GM21381 (cell line): ENCODE data around the gene SCFD2.
"Not testable (repeated sequence)": the region's sequence is repeated elsewhere in the genome, so short reads cannot be mapped to it uniquely, and the experiment has no call there.

ENCODE experiments used
- ATAC-seq: cut with Tn5 transposase; IDR thresholded peaks from one replicate; pipeline ENCODE4 v1.9.1; 2021; ENCODE audit warnings: mild to moderate bottlenecking, moderate library complexity; ENCODE audit not compliant: unreplicated experiment

The SCFD2 gene

DNA sequence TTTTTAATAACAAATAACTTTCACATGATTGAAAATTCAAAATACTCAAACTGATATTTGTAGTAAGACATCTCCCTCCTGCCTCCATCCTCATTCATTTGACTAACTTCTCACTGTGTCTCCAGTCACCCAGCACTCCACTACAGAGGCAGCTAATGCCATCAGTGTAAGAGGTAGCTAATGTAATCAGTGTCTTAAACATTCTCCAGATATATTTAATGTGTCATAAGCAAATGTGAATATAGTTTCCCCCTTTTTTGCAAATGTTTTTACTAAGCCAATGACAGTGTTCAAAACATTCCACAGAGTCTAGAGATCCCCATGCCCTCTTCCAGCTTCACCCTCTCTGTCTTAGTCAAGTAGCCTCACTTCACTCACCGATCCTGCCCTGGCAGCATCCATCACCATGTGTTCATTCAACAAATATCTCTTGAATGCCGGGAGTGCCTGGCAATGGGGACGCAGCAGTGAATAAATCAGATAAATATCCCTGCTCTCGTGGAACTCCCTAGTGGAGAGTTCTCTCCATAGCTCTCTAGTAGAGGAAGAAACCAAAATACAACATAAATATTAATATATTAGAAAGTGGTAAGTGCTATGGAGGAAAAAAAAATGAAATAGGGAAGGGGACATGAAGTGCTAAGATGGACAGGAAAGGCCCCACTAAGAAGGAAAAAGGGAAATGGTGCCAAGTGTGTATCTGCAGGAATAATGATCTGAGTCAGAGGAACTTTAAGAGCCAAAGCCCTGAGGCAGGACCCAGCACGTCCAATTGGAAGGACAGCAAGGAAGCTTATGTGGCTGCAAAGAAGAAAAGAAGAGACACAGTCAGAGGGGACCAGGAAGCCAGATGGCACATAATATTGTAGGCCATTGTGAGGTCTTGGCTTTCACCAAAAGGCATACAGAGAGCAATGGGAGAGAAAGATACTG is 18.7 kb downstream of the SCFD2 start:
- ATAC-seq = no peak

DNA sequence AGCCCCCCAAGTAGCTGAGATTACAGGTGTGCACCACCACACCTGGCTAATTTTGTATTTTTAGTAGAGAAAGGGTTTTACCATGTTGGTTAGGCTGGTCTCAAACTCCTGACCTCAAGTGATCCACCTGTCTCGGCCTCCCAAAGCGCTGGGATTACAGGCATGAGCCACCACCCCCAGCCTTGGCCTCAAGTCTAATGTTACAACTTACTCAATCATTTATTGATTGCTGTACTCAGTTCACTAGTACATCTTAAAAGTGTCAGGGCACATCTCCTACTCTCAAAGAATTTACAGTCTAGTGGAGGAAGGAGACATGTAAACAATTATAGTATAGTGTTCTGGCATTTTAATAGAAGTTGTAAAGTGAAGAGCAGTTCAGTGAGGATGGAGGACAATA is 19.5 kb downstream of the SCFD2 start:
- ATAC-seq = not testable (repeated sequence)

DNA sequence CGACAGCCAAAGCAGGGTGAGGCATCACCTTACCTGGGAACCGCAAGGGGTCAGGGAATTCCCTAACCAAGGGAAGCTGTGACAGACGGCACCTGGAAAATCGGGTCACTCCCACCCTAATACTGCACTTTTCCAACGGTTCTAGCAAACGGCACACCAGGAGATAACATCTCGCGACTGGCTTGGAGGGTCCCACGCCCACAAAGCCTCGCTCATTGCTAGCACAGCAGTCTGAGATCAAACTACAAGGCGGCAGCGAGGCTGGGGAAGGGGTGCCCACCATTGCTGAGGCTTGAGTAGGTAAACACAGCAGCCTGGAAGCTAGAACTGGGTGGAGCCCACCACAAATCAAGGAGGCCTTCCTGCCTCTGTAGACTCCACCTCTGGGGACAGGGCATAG is 25.7 kb downstream of the SCFD2 start:
- not testable (repeated sequence) for ATAC-seq

DNA sequence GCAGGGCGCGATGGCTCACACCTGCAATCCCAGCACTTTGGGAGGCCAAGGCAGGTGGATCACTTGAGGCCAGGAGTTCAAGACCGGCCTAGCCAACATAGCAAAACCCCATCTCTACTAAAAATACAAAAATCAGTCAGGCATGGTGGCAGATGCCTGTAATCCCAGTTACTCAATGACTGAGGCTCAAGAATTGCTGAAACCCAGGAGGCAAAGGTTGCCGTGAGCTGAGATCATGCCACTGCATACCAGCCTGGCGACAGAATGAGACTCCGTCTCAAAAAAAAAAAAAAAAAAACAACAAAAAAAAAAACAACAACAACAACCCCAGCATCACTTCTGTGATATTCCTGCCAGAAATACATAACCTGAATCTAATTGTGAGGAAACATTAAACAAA is 30.9 kb downstream of the SCFD2 start:
- not testable (repeated sequence) for ATAC-seq

DNA sequence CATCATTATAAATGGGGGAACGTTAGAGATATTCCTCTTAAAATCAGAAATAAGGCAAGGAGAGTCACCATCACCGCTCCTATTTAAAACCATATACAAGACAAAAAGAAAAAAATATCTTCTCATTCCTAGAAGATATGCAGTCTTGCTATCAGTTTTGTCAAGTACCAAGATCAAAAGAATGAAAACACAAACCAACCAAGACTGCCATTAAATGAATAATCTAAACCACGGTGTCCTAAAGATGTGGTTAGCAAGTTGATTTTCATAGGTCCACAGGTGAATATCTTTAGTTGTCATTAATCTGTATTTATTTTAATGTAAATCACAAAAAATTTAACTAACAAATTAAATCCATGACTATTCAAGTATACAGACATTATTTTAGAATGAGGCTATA is 39.3 kb downstream of the SCFD2 start:
- no peak for ATAC-seq

DNA sequence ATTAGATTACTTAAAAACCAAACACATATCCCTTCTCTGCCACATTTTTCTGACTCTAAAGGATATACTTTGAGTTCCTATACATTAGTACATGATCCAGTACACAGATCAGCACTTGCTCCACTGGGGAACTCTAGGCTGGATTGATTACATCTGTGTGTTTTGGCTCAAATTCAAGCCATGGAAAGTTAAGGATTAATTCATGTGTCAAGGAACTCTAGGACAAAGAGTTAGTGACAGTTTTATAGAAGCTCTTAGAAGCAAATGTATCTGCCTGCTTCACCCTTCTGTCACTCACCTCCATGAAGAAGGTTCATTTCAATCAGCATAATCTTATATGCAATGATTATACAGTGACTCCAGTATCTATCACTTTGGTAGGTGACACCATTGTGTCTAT is 43.2 kb downstream of the SCFD2 start:
- ATAC-seq = no peak

DNA sequence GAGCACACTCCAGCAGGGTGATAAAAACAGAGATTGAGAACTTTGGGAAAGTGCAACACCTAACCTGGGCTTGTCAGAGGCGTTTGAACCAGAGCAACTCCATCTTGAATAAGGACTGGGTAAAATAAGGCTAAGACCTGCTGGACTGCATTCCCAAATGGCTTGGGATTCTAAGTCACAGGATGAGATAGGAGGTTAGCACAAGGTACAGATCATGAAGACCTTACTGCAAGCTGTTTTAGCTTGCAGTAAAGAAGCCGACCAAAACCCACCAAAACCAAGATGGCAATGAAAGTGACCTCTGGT is 43.9 kb downstream of the SCFD2 start:
- no peak for ATAC-seq

DNA sequence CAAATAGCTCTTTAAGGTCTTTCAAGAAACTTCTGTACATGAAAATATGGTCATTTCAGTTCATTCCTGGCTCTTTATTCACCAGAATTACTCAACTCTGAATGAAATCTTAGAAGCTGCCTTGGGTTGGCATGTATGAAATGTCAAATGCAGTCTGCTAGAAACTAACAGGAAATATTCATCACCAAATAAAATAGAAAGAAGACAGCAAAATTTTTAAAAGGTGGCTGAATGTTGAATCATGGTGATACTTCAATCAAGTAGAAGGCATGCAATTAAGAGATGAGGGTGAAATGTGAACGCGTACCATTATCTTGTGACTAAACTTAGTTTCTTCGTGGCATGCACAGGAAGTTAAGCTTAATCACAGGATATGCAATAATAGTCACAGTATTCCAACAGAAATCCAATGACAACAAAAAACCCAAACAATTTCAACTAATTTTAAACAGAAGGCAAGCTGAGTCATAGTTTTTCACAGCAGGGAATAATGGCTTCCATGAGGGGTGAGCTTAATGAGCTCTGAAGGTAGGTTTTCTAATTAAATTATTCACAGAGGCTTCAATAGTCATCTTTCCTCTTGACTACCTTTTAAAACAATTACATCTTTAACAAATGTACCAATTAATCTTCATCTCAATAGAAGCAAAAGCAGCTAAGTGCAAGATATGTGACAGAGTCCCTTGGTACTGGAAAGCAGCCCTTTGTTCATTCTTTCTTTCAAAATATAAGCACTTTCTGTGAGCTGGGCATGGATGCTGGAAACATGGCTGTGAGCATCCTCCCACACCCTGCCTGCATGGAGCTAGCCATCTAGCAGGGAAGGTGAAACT is 44.5 kb downstream of the SCFD2 start:
- ATAC-seq = no peak

DNA sequence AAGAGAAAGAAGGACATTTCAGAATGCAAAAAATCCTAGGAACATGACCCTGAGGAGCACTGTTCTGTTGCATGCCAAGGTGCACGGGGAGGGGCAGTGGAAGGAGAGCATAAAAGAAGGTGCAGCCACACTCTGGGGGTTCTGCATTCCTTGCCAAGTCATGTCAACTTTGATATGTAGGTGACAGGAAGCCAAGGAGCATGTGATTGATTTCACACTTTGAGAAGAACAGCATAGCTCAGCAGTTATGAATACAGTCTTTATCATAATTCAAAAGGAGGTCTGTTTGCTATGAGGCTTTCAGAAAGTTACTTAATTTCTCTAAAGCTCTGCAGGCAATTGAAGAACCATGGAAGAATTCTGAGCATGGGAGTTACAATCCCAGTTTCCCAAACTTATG is 50.6 kb downstream of the SCFD2 start:
- ATAC-seq = no peak

DNA sequence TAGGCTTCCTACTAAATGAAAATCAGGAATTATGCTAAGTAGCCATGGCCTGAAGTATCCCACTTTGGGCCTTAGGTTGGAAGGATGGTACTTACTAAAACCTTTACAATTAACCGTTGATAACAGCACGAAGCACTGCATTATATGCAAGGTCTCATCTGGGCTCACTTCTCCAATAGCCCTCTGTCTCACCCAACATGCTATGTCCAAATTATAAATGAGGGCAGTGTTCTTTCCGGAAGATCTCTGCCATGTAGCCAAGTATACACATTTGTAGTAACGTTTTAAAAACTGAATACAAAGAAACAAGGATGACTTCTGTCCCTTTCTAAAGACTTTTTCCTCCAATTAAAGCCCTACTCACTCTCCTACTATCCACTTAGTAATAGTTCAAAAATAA is 51.6 kb downstream of the SCFD2 start:
- ATAC-seq = no peak

DNA sequence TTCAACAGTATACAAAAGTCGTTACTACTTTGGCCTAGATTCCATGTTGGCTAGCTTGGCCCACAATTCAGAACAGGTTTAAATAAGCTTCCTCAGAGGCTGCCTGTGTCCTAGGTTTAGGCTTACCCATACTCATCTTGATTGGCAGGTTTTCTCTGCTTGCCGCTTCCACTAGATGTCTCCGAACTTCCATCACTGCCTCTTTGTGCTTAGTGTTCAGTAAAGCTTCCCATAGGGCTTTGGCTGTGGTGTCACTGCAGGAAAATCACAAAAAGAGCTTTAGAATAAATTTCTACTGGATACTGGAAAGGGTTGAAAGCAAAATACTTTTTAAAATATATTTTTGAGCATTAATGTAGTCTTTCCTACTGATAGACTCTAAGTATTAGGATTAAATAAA is 52.4 kb downstream of the SCFD2 start:
- no peak for ATAC-seq

DNA sequence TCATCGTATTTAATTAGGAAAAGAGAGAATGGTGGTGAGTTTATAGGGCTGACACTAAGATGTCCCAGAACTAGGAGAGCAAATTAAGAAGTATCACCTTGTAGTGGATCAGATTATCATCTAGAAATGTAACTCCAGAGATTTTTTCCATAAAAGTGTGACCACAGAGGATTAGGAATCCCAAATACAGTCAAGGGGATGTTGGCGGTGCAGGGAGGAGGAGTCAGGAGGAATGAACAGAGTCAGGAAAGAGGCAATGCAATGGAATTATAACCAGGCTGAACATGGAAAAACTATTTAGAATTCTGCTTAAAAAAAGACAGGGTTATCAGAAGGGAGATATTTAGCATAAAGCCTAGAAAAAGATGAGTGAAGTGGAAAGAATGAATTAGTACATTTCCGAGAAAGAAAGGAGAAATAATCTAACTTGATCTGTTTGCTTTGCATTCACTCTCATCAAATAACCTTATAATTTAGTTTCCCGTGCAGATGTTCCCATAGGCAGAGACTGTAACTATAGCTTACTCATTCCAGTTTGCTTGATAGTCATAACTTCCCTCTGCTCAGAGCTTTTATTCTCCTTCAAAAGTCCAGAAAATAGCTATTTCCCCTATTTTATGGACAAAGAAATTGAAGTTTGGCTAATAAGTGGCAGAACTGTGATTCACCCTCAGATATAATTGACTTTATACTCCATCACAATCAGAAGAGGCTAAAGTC is 56.4 kb downstream of the SCFD2 start:
- no peak for ATAC-seq

DNA sequence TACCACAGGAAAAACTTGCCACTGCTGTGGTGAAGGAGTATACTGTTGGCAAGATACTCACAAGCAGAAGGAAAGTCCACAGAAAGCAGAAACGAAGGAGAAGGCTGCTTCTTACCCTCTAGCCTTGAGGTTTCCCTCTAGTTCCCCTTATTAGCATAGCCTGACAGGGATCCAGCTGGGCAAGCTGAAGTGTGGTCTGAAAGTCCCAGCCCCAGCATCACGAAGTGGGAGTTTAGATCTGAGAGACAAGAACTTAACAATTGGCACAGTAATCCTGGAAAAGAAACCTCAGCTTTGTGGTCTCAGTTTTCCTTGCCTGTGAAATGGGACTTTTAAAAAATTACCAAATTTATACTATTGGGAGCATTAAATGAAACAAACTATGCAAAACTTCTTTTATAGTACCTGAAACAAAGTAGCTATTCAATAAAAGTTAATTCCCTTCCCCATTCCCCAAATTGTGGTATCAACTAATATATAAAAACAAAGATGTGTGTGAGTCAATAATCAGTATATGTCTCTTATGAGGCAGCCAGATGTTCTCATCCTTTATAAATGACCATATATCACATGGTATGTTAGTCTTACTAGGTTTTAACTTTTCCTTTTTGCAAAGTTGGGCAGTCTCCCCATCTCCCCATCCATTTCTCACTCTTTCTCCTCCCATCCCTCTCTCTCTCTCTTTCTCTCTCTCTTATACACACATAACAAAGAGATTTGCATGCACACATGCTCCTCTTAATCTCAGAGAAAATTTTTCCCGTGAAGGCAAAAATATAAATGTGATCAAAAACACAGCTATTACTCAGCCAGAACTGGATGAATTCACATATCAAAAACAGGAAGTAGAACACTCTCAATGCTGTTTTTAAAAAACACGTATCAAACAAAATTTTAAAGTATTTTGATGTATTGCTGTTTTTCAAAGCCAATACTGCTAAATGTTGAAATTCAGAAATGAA is 57.8 kb downstream of the SCFD2 start:
- no peak for ATAC-seq

DNA sequence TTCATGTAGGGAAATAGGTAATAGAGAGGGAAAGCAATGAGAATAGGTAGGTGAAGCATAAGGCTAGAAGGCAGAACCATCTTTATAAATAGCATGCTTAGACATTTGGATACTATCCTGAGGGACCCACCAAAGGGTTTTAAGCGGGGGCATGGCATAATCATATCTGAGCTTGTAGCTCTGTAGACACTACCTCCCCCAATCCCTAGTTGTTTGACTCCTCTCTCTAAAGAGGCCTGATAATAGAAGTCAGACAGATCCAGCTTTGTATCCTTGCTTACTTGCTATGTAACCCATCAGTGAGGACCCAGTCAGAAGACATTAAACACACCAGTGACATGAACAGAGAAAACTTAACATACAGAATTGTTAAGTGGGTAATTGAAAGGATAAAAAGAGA is 58.7 kb downstream of the SCFD2 start:
- no peak for ATAC-seq

DNA sequence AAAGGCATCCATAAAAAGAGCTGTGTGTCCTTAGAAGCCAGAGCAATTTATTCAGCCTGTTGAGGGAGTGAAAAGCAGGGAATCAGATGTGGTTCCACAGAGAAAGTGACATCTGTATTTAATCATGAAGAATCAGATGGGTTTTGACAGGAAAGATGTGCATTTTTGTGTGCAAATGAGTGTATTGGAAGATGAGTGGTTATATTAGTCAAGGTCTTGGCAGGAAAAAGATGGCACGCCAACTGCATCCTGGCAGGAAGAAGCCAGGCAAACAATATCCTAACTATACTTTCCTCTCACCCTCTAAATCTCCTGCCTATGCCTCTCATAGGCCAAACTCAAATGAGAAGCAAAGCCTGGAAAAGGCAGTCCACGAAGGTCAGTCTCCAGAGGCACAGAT is 59.1 kb downstream of the SCFD2 start:
- no peak for ATAC-seq

DNA sequence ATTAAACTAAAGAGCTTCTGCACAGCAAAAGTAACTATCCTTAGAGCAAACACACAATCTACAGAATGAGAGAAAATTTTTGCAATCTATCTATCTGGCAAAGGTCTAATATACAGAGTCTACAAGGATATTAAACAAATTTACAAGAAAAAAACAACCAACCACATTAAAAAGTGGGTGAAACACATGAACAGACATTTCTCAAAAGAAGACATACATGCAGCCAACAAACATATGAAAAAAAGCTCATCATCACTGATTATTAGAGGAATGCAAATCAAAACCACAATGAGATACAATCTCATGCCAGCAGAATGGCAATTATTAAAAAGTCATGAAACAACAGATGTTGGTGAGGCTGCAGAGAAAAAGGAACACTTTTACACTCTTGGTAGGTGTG is 73.7 kb downstream of the SCFD2 start:
- not testable (repeated sequence) for ATAC-seq

DNA sequence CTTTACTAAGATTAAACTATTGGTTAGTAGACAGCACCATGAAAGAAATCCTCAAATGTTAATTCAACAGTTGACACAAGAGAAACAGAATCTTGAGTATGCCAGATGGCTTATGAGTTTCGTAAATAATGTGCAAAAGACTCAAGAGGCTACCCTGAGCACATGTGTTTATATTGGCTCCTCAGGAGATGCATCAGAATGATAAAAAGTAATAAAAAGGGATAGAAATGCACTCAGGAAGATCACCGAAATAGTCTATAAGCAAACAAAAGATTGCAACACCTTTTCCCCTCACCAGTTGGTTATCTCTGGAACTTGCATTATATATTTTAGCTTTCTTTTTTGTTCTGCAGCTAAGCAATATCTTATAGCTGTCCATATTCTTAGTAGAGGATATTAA is 84.4 kb downstream of the SCFD2 start:
- no peak for ATAC-seq

DNA sequence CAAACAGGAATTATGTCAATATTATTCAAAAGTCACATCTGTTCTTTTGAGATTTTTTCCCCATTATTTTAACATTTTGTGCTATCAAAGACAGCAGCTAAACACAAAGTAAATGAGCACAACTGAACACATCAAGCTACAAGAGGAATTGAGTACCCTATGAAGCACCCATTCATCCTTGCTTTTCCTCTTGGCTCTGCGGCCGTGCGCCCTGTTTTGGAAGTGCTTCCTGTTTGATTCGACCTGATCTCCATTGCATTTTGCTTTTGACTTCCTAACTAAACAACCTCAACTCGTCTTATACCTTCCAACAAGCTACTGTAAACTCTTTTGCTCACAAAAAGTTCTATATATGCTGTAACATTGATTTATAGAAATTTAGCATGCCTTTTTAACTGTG is 85.0 kb downstream of the SCFD2 start:
- no peak for ATAC-seq

DNA sequence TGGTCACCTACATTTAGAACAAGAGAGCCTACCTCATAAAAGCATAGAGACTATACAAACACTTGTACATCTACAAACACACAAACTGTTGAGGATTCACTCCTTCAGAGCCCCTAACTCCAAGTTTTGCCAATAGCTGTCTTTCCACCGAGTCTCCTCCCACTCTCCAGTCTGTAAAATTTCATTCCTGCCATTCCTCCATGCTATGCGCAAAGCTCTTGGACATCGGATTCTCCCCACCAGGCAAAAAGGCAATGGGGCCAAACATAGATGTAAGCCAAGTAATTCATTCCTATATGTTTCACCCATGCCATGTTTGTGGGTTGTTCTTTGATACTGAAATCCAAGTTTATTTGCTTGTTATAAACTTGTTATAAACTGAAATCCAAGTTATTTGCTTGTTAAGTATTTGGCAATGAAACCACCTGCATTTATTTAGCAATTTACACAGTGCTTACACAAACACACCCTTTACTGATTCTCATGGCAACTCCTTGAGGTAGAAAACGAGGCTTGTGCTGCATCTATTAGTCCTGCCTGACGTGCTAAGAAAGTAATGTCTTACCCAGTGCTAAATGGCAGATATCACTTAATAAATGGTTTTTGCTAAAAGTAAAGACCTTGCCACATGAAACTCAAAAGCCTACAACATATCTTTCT is 91.1 kb downstream of the SCFD2 start:
- ATAC-seq = no peak

DNA sequence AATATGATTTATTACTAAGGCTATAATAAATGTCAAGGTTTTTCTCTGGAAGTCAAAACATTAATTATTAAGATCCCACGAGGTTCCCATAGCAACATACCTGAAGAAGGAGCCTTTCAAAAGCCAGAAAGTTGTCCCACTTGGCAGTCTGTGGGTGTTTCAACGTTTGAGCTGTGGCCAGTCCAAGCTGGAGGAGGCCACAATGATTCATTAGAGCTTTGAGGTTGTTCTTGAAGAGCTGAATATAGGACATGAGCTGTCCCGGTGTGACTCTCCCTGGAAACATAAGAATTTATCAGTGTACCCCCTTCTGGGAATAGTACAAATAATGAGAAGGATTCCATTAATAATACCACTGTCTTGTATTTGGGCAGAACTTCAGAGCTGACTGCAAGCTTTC is 92.1 kb downstream of the SCFD2 start:
- no peak for ATAC-seq
